ENCODE results near the gene EIF4G1. TPM values are rescaled to one million over a fixed set of nuclear protein-coding genes. Genes with fewer than 3 reads are reported as not detected.

EIF4G1 gene
- total RNA-seq, 1 experiment from 2014 or later = 392 TPM

DNA sequence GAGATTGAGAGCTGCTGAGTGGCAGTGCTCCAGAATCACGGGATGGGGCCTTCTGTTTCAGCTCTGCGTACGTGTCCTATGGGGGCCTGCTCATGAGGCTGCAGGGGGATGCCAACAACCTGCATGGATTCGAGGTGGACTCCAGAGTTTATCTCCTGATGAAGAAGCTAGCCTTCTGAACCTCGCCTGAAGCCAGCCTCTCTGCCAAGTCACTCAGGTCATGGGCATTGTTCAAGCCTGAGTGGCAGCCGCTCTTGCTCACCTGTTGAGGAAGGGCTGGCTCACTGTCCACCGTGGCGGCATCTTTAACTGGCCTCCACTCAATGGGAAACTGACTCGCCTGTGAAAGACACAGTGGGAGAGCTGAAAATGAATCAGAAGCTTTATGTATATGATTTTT is 53.7 kb downstream of the EIF4G1 start:
- Histone ChIP-seq H3K4me3 (ENCODE audit: insufficient read depth, low read depth, low read length) (no peak overlapping the region), H3K36me3 (replicated peaks; ENCODE audit: control insufficient read depth, insufficient read depth, low read length) (peaks cover 16% of the 10 kb centered on the region), H3K27me3 (ENCODE audit: control insufficient read depth, insufficient read depth, low read length) (no peaks in the 10 kb centered on the region)
- DNase-seq = no peak

DNA sequence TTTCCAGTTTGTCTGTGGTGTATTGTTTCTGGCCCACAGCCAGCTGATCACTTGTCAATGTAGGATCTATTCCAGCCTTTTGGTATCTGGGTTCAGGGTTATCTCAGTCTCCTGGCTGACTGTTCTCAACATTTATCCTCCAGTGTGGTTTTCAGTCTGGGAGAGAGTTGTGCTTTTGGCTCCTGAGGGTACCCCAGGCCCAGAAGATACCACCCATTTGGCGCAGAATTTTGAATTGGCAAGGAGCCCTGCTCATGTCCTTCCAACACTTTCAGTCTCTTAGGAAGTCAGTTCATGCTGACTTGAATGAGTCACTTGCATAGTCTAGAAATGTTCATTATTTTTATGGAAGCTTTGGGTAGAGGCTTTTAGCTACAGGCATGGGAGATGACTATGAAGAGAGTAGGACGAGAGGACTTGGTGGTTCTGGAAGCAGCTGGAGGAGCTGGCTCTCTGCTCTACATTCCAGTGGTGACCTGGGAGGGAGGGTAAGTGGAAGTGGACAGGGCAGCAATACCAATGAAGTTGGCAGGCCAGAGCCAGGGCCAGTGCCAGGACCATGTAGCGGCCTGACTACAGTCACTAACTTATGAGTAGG is 54.3 kb downstream of the EIF4G1 start:
- Histone ChIP-seq H3K4me3 (ENCODE audit: insufficient read depth, low read depth, low read length) (no peak overlapping the region), H3K27me3 (ENCODE audit: control insufficient read depth, insufficient read depth, low read length) (no peaks in the 10 kb centered on the region), H3K36me3 (replicated peaks; ENCODE audit: control insufficient read depth, insufficient read depth, low read length) (peaks cover 16% of the 10 kb centered on the region)
- no peak for DNase-seq

DNA sequence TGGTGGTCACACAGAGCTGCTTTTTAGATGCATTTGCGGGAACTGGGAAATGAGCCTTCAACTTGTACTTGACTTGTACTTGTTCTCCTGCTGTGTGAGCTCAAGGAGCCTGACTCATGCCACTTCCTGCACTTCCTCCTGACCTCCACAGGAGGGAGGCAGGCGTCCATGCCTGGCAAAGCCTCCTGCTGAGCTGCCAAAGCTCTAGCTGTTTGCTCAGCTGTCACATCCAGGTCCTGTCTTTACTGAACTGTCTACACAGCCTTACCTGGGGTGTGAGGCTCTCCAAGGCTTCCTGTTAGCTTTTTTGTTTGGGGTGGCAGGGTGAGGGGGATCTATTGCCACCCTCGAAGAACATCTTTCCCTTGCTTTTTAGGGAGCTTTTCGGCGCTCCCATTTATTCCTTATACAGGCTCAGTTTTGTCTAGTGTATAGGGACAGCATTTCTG is 57.2 kb downstream of the EIF4G1 start:
- DNase-seq = peak; percentile 90

DNA sequence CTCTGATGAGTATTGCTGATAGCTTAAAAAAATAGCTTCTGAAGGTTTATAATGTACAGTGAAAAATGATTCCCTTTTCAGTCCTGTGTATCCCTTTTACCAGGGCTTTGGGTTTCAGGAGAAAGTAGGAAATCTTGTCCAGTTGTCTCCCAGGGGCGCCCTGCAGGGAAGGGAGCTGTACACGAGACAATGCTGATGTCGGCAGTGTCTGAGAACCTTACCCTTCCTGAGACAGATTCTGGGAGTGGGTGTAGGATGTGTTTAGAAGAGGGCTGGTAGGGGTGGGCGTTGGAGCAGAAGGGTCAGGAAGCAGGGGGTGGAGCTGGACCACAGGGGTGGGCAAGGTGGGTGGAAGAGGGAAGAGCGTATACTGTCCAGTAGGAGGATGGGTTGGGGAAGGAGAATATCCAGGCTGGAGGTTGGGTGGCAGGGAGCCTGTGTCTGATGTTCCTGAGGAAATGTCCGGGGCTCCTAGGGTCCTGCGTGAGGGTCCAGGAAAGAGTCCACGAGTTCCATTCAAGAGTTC is 58.0 kb downstream of the EIF4G1 start:
- DNase-seq = no peak
- Histone ChIP-seq H3K4me3 (ENCODE audit: insufficient read depth, low read depth, low read length) (no peak overlapping the region), H3K27me3 (ENCODE audit: control insufficient read depth, insufficient read depth, low read length) (no peaks in the 10 kb centered on the region; the same call in 1 of the 2 replicates), H3K36me3 (replicated peaks; ENCODE audit: control insufficient read depth, insufficient read depth, low read length) (peaks cover 4% of the 10 kb centered on the region)

More for the DNA sequence above, 57.2 kb downstream of the EIF4G1 start:
- H3K4me3 ChIP-seq (ENCODE audit: insufficient read depth, low read depth, low read length) = no peak overlapping the region
- no peaks in the 10 kb centered on the region; the same call in 1 of the 2 replicates for H3K27me3 ChIP-seq (ENCODE audit: control insufficient read depth, insufficient read depth, low read length)
- peaks cover 8% of the 10 kb centered on the region for H3K36me3 ChIP-seq (replicated peaks; ENCODE audit: control insufficient read depth, insufficient read depth, low read length)

DNA sequence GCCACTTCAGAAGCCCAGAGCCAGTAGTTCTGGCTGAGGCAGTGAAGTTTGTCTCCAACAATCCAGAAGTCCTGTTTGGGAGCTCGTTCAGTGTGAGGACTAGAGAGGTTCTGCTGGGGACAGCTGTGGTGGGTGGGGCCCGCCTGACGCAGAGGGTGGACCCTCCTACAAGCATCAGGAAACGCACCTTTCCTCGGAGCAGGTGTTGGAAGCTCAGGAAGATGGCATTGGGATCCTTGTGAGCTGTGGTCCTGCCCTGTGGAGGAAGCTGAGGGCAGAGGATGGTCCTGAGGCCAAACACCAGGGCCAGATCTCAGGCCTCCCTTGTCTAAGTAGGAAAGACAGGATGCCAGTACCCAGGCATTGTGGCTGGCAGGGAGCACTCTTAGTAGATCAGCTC is 58.5 kb downstream of the EIF4G1 start:
- no peaks in the 10 kb centered on the region; the same call in 1 of the 2 replicates for H3K27me3 ChIP-seq (ENCODE audit: control insufficient read depth, insufficient read depth, low read length)
- H3K4me3 ChIP-seq (ENCODE audit: insufficient read depth, low read depth, low read length) = no peak overlapping the region
- H3K36me3 ChIP-seq (replicated peaks; ENCODE audit: control insufficient read depth, insufficient read depth, low read length) = peaks cover 4% of the 10 kb centered on the region
- DNase-seq = no peak

DNA sequence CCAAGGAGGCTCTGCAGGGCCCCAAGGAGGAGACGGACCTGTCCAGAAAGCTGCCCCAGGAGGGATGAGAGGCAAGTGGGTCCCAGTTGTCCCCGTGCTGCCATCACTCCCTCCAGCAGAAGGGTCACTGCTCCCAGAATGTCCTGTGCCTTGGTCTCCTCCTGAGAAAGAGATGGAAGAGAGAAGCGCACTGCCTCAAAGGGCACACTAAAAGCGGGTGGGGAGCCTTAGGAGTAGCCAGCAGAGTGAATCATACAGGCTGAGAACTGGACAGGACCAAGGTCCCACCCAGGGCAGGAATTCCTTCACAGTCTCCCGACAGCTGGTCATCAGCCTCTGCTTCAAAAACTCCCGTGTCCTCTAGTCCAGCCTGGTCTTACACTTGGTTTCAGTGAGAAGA is 59.0 kb downstream of the EIF4G1 start:
- Histone ChIP-seq H3K36me3 (replicated peaks; ENCODE audit: control insufficient read depth, insufficient read depth, low read length) (peaks cover 2% of the 10 kb centered on the region), H3K4me3 (ENCODE audit: insufficient read depth, low read depth, low read length) (no peak overlapping the region), H3K27me3 (ENCODE audit: control insufficient read depth, insufficient read depth, low read length) (peaks cover 3% of the 10 kb centered on the region; the same call in 1 of the 2 replicates)
- DNase-seq = no peak

DNA sequence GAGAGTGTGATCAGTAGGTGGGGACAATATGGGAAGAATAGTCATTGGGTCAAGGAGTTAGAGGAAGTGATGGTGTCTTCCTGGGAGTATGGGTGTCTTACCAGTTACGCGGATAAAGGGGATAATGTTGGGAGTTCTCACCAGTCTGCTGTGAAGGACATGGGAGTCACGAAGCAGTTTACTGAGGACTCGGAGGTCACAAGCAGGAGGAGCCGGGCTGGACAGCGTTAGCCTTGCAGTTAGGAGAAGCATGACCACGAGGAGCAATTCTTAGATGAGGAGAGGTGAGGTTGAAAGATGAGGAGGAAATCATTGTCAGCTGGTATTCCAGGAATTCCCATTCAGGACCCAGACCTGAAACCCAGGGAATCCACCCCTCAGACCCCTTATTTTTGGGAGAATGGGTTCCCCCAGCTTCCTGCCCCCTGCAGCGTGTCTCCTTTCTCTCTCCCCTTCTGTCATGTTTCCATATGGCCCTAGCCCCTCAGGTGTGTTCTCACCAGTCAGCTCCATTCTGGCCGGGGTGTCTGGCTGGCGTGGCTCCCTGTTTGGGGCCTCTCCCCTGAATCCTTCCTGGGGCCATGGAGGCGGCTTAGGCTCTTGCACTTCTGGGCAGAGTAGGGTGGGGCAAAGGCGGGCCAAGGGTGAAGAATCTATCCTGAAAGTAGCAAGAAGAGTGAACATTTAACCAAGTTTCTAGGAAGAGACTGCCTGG is 61.5 kb downstream of the EIF4G1 start:
- Histone ChIP-seq H3K4me3 (ENCODE audit: insufficient read depth, low read depth, low read length) (no peak overlapping the region), H3K27me3 (ENCODE audit: control insufficient read depth, insufficient read depth, low read length) (peaks cover 19% of the 10 kb centered on the region), H3K36me3 (replicated peaks; ENCODE audit: control insufficient read depth, insufficient read depth, low read length) (no peaks in the 10 kb centered on the region)
- peak; percentile 37 for DNase-seq

DNA sequence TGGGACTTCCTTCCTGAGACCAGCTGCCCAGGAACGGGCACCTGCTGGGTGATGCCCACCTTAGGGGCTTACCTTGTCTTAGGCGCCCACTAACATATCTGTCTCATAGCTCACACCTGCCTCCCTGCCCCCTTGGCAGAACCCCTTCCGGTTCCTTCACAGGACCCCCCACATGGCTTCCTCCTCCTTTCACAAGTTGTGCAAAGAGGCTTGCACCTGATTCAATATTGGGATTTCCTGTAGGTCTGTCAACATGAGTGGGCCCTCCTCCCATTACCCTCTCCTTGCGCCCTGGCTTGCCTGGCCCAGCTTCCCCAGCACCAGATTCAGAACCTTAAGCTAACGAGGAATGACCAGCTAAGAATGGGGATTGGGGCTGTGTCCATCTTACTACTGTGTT is 63.0 kb downstream of the EIF4G1 start:
- no peak for DNase-seq
- no peak overlapping the region for H3K4me3 ChIP-seq (ENCODE audit: insufficient read depth, low read depth, low read length)
- H3K36me3 ChIP-seq (replicated peaks; ENCODE audit: control insufficient read depth, insufficient read depth, low read length) = no peaks in the 10 kb centered on the region
- H3K27me3 ChIP-seq (ENCODE audit: control insufficient read depth, insufficient read depth, low read length) = peaks cover 34% of the 10 kb centered on the region

DNA sequence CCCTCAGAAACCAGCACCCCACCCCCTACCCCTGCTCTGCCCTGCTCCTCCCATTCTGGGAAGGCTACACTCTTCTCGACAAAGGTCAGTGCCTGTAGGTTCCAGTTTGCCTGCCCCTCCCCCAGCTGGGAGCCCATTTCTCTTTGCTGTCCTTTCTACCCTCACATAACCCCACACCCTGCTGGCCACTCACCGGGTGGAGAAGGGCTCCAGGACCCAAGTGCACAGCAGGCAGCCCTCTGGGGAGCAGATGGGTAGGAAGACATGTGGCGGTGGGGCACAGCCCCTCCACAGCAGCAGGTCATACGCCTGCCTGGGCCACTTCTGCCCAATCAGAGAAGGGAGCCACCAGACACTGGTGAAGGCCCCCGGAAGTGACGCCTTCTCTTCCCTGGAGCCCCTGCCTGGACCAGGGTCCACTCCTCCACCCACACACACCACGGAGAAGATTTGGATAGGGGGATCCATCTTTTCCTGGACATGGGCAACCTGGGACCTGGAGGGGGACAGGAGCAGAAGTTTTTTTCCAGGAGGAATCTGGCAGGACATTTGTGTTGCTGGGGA is 63.6 kb downstream of the EIF4G1 start, which contains the start of gene THPO:
Gene THPO (minus strand): TSS at position 326 of the 564 bp plus-strand sequence. CDS start 1,948 bp downstream, outside the sequence.
- peaks cover 40% of the 10 kb centered on the region for H3K27me3 ChIP-seq (ENCODE audit: control insufficient read depth, insufficient read depth, low read length)
- DNase-seq = peak; percentile 81
- H3K4me3 ChIP-seq (ENCODE audit: insufficient read depth, low read depth, low read length) = no peak within 1 kb of the TSS
- H3K36me3 ChIP-seq (replicated peaks; ENCODE audit: control insufficient read depth, insufficient read depth, low read length) = no peaks in the 10 kb centered on the region

DNA sequence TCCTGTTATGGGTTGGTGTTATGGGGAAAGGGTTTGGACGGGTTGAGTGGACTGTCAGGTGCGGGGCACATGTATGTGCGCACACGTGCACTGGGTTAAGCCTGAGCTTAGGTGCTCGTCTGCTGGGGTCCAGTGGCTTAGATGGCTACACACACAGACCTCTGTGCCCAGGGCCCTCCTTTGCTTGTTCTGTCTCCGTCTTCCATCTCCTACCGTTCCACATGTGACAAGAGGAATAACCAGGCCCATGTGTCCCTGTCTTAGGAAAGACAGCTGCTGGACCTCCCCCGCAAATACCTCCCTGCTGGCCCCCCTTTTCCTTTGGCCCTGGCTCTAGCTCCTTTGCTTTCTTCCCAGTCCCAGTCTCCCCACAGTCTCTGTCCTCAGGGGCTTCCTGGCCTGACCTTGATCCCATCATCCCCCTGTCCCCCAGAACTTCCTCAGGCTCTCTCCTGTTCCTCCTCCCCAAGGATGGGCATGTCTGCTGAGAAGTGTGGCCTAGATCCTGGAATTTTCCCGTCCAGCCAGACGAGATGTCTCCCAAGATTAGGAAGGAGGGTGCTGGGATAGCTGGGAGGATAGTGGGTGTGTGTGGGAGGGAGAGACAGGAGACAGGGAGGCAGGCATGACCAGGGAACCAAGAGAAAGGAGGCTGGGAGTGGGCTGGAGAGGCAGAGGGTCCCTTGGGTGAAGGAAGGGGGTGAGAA is 64.4 kb downstream of the EIF4G1 start:
- H3K27me3 ChIP-seq (ENCODE audit: control insufficient read depth, insufficient read depth, low read length) = peaks cover 45% of the 10 kb centered on the region
- DNase-seq = peak; percentile 39

DNA sequence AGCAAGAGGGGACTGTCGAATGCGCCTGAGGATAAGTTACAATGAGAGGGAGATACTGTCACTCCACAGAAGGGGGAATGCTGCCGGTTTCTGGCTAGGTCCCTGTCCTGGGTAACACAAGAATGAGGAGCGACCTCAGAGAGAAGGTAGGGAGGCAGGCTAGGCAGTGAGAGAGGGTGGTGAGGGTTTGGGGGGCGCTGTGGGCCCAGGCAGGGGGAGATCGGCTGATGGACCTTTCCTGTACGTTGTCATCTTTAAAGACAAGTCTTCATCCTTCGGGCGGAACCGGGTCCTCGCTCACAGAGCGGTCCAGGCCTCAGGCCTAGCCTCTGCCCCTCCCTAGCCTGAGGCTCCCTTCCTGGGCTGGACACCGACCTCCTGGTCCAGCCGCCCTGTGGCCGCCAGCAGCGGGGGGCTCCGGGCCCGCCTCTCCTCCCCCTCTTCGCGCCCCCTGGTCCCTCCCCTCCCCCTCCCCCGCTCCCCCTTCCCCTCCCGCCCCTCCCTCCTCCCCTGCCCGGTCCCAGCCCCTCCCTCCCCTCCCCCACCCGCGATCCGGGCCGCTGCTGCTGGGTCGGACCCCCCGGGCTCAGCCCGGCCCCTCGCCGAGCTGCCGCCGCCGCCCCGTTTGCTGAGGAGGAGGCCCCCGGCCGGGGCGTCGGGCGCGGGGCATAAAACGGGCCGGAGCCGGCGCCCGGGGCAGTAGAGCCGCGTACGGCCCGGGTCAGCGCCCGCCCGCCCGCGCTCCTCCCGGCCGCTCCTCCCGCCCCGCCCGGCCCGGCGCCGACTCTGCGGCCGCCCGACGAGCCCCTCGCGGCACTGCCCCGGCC is 65.2 kb downstream of the EIF4G1 start, which contains the start of gene CHRD:
Gene CHRD (plus strand): TSS at position 697 of the 827 bp plus-strand sequence. CDS start 265 bp downstream, outside the sequence.
- DNase-seq = peak; percentile 85
- peaks cover 45% of the 10 kb centered on the region for H3K27me3 ChIP-seq (ENCODE audit: control insufficient read depth, insufficient read depth, low read length)
- H3K36me3 ChIP-seq (replicated peaks; ENCODE audit: control insufficient read depth, insufficient read depth, low read length) = no peaks in the 10 kb centered on the region
- H3K4me3 ChIP-seq (ENCODE audit: insufficient read depth, low read depth, low read length) = peak within 1 kb of the TSS; percentile 44

More for the DNA sequence above, 64.4 kb downstream of the EIF4G1 start:
- Histone ChIP-seq H3K36me3 (replicated peaks; ENCODE audit: control insufficient read depth, insufficient read depth, low read length) (no peaks in the 10 kb centered on the region), H3K4me3 (ENCODE audit: insufficient read depth, low read depth, low read length) (peak overlapping the region; percentile 44; the same call in 1 of the 2 replicates)

DNA sequence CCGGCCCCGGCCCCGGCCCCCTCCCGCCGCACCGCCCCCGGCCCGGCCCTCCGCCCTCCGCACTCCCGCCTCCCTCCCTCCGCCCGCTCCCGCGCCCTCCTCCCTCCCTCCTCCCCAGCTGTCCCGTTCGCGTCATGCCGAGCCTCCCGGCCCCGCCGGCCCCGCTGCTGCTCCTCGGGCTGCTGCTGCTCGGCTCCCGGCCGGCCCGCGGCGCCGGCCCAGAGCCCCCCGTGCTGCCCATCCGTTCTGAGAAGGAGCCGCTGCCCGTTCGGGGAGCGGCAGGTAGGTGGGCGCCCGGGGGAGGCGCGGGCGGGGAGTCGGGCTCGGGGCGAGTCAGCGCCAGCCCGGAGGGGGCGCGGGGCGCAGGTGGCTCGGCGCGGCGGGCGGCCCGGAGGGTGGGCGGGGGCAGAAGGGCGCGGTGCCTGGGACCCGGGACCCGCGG is 65.8 kb downstream of the EIF4G1 start:
- DNase-seq = peak; percentile 97
- peaks cover 45% of the 10 kb centered on the region for H3K27me3 ChIP-seq (ENCODE audit: control insufficient read depth, insufficient read depth, low read length)
- H3K4me3 ChIP-seq (ENCODE audit: insufficient read depth, low read depth, low read length) = peak overlapping the region; percentile 43
- H3K36me3 ChIP-seq (replicated peaks; ENCODE audit: control insufficient read depth, insufficient read depth, low read length) = no peaks in the 10 kb centered on the region

DNA sequence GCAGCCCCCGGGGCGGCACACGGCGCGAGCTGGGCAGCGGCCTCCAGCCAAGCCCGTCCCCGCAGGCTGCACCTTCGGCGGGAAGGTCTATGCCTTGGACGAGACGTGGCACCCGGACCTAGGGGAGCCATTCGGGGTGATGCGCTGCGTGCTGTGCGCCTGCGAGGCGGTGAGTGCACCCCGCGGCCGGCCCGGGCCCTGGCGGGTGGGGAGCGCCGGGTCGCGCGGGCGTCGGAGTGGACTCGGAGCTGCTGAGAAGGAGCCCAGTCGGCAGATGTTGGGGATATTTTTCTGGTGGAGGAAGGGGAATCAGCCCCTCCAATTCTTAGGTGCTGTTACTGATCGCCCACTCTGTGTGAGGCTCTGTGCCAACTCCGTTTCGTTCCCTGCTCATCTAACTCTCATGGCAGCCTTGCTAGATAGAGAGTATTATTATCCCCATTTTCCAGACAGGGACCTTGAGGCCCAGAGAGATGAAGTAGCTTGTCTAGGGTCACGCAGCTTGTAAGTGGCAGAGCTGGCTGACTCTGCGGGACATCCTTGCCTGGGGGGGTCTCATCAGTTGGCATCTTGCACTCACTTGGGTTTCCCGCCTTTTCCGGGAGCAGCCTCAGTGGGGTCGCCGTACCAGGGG is 66.3 kb downstream of the EIF4G1 start:
- H3K4me3 ChIP-seq (ENCODE audit: insufficient read depth, low read depth, low read length) = peak overlapping the region; percentile 43
- peaks cover 45% of the 10 kb centered on the region for H3K27me3 ChIP-seq (ENCODE audit: control insufficient read depth, insufficient read depth, low read length)
- no peaks in the 10 kb centered on the region for H3K36me3 ChIP-seq (replicated peaks; ENCODE audit: control insufficient read depth, insufficient read depth, low read length)
- DNase-seq = no peak
